Activated B cell treated with CpG ODN at 0.5 μM for 24 hours (primary cell): ENCODE measurements around the gene MYO1C. TPM values are rescaled to one million over a fixed set of nuclear protein-coding genes. Genes with fewer than 3 reads are reported as not detected.
"Not testable (repeated sequence)": the region's sequence is repeated elsewhere in the genome, so short reads cannot be mapped to it uniquely, and the experiment has no call there.

Experiments
- ATAC-seq: fragments of 200-7000 bp; cut with Tn5 transposase; one replicate; pipeline ENCODE4 v1.10.0; 2021; ENCODE audit warnings: low read depth, mild to moderate bottlenecking, moderate library complexity
- CTCF ChIA-PET: fragments of 350-600 bp; sonication (Branson Sonifier 250); formaldehyde crosslinking; loops from one replicate; lab custom pipeline; 2021; ENCODE audit warnings: antibody characterized with exemption; lab: Charles Lee
- POLR2A ChIA-PET: fragments of 350-600 bp; sonication (Branson Sonifier 250); formaldehyde crosslinking; loops from one replicate; lab custom pipeline; 2021; ENCODE audit warnings: antibody characterized with exemption; lab: Charles Lee
- DNase-seq: peaks from one replicate; pipeline ENCODE4 v3.0.0; 2022
- H3K27ac Mint-ChIP-seq: one replicate; pipeline ENCODE4 v1.8.0; 2020; ENCODE audit warnings: mixed read lengths
- H3K27me3 Mint-ChIP-seq: one replicate; pipeline ENCODE4 v1.8.0; 2021; ENCODE audit warnings: mixed read lengths
- H3K36me3 Mint-ChIP-seq: one replicate; pipeline ENCODE4 v1.8.0; 2021; ENCODE audit warnings: low read depth, mixed read lengths
- H3K4me1 Mint-ChIP-seq: one replicate; pipeline ENCODE4 v1.8.0; 2021; ENCODE audit warnings: mixed read lengths
- H3K4me3 Mint-ChIP-seq: one replicate; pipeline ENCODE4 v1.8.0; 2020; ENCODE audit warnings: mild to moderate bottlenecking, mixed read lengths
- H3K9me3 Mint-ChIP-seq: one replicate; pipeline ENCODE4 v1.8.0; 2020; ENCODE audit warnings: mixed read lengths
- intact Hi-C: fragments of 100-400 bp; cut with micrococcal nuclease; formaldehyde crosslinking; loops from one replicate; pipeline ENCODE4 v1.15.1; 2024
- total RNA-seq: library from RNA; stranded (reverse); gene quantifications from 2 replicates; pipeline ENCODE4 v1.2.3, GENCODE V29; 2022
- TF ChIP-seq, protein P1 (sequence below): fragments of 200-600 bp; IDR thresholded peaks from one replicate; pipeline ENCODE4 v1.8.0; 2022; ENCODE audit warnings: antibody characterized with exemption, mild to moderate bottlenecking

MYO1C gene
- total RNA-seq, 1 donor from 2014 or later: 190 TPM

GRCh38 chr17:1446201-1446600 lies 46.3 kb downstream of the MYO1C start:
- Mint-ChIP-seq H3K27me3 (no peaks in the 10 kb centered on the region), H3K9me3 (no peaks in the 10 kb centered on the region), H3K36me3 (peaks cover 37% of the 10 kb centered on the region), H3K4me3 (no peak overlapping the region), H3K27ac (no peak overlapping the region), H3K4me1 (peaks cover 28% of the 10 kb centered on the region)
- intact Hi-C loops: no loop called here
- ChIA-PET CTCF (no interaction called here), POLR2A (no interaction called here)
- TF ChIP-seq, protein P1, sequence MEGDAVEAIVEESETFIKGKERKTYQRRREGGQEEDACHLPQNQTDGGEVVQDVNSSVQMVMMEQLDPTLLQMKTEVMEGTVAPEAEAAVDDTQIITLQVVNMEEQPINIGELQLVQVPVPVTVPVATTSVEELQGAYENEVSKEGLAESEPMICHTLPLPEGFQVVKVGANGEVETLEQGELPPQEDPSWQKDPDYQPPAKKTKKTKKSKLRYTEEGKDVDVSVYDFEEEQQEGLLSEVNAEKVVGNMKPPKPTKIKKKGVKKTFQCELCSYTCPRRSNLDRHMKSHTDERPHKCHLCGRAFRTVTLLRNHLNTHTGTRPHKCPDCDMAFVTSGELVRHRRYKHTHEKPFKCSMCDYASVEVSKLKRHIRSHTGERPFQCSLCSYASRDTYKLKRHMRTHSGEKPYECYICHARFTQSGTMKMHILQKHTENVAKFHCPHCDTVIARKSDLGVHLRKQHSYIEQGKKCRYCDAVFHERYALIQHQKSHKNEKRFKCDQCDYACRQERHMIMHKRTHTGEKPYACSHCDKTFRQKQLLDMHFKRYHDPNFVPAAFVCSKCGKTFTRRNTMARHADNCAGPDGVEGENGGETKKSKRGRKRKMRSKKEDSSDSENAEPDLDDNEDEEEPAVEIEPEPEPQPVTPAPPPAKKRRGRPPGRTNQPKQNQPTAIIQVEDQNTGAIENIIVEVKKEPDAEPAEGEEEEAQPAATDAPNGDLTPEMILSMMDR: no peak
- DNase-seq: no peak
- no peak for ATAC-seq

DNA sequence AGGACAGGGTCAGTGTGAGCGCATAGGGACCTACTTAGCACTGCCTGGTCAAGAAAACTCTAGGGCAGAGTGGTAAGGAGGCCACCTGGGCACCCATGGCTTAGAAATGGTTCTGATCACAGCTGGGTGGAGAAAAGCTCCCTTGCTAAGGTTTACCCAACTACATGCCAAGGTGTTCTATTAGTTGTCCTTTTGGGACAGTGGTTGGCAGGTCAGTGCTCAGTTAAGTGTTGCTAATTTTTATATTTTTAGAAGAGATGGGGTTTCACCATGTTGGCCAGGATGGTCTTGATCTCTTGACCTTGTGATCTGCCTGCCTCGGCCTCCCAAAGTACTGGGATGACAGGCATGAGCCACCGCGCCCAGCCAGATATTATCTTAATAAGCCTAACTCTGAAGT lies 46.8 kb downstream of the MYO1C start:
- CTCF ChIA-PET, intact Hi-C loops, POLR2A ChIA-PET: not testable (repeated sequence)

GRCh38 chr17:1442721-1443120 lies 49.8 kb downstream of the MYO1C start:
- peaks cover 35% of the 10 kb centered on the region for H3K36me3 Mint-ChIP-seq
- H3K27ac Mint-ChIP-seq, CTCF ChIA-PET, H3K9me3 Mint-ChIP-seq, intact Hi-C loops, ATAC-seq, H3K4me3 Mint-ChIP-seq, DNase-seq, H3K27me3 Mint-ChIP-seq: not testable (repeated sequence)
- POLR2A ChIA-PET: interaction anchor here (0.6 kb wide), 2 partner anchors 50 to 54 kb away, joined by 3 read pairs; partner anchors contain the start of gene MYO1C
- peaks cover 24% of the 10 kb centered on the region for H3K4me1 Mint-ChIP-seq

More for the DNA sequence above, 46.8 kb downstream of the MYO1C start:
- Mint-ChIP-seq H3K4me1 (peaks cover 28% of the 10 kb centered on the region), H3K36me3 (peaks cover 37% of the 10 kb centered on the region)
- not testable (repeated sequence) for ATAC-seq, DNase-seq, H3K9me3 Mint-ChIP-seq, H3K4me3 Mint-ChIP-seq, H3K27ac Mint-ChIP-seq, H3K27me3 Mint-ChIP-seq

DNA sequence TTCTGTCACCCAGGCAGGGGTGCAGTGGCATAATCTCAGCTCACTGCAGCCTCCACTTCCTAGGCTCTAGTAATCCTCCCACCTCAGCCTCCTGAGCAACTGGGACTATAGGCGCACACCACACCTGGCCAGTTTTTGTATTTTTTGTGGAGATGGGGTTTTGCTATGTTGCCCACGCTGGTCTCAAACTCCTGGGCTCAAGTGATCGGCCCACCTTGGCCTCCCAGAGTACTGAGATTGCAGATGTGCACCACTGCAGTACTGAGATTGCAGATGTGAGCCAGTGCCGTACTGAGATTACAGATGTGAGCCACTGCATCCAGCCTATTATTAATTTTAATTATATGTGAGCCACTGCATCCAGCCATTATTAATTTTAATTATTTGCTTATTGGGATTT lies 50.3 kb downstream of the MYO1C start:
- ATAC-seq (no peak), DNase-seq (no peak)
- Mint-ChIP-seq H3K9me3 (no peaks in the 10 kb centered on the region), H3K36me3 (peaks cover 37% of the 10 kb centered on the region), H3K27ac (no peak overlapping the region), H3K27me3 (no peaks in the 10 kb centered on the region), H3K4me1 (peaks cover 23% of the 10 kb centered on the region), H3K4me3 (no peak overlapping the region)
- intact Hi-C loops: no loop called here
- TF ChIP-seq, protein P1: no peak
- ChIA-PET CTCF (no interaction called here), POLR2A (interaction anchor here (0.6 to 0.7 kb wide), 2 partner anchors 43 to 50 kb away, joined by 3 to 4 read pairs; partner anchors contain the start of gene MYO1C)

GRCh38 chr17:1440921-1441320 lies 51.6 kb downstream of the MYO1C start:
- Mint-ChIP-seq H3K27ac (no peak overlapping the region), H3K4me3 (no peak overlapping the region), H3K27me3 (no peaks in the 10 kb centered on the region), H3K9me3 (no peaks in the 10 kb centered on the region), H3K4me1 (peaks cover 16% of the 10 kb centered on the region), H3K36me3 (peaks cover 41% of the 10 kb centered on the region)
- TF ChIP-seq, protein P1: no peak
- ChIA-PET CTCF (no interaction called here), POLR2A (interaction anchor here (0.6 kb wide), 1 partner anchor 77 kb away, joined by 4 read pairs; no protein-coding TSS in a partner anchor)
- DNase-seq (no peak), ATAC-seq (no peak)
- intact Hi-C loops: no loop called here

DNA sequence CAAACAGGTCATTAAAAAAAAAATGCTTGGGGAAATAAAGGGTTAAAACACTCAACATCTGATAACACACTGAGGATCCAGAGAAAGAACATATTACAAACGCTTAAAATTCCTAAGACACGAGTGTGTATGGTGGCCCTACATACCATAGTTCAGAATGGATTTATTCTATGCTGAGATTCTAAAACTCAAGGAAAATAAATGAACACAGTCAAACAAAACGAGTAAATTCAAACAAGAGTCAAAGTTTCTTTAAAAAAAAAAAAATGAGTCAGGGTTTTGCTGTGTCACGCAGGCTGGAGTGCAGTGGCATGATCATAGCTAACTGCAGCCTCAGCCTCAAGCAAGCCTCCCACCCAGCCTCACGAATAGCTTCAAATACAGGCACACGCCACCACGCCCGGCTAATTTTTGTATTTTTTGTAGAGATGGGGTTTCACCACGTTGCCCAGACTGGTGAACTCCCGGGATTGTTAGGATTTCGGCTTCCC lies 53.8 kb downstream of the MYO1C start:
- CTCF ChIA-PET: no interaction called here
- POLR2A ChIA-PET: interaction anchor here (0.7 kb wide), 2 partner anchors 22 to 108 kb away, joined by 3 to 5 read pairs; no protein-coding TSS in a partner anchor
- H3K9me3 Mint-ChIP-seq: no peaks in the 10 kb centered on the region
- H3K27me3 Mint-ChIP-seq: no peaks in the 10 kb centered on the region
- H3K4me3 Mint-ChIP-seq: no peak overlapping the region
- peaks cover 10% of the 10 kb centered on the region for H3K4me1 Mint-ChIP-seq
- H3K36me3 Mint-ChIP-seq: peaks cover 48% of the 10 kb centered on the region
- TF ChIP-seq, protein P1: no peak
- no peak overlapping the region for H3K27ac Mint-ChIP-seq
- intact Hi-C loops: no loop called here
- ATAC-seq (no peak), DNase-seq (no peak)
